Parathyroid adenoma (tissue), 2 donors: ENCODE data around the gene ROCK1.

ENCODE experiments used
- H2AFZ ChIP-seq: fragments of 300-600 bp; sonication (generic); one replicate; pipeline ENCODE4 v1.7.0; 2017; ENCODE audit warnings: antibody characterized with exemption, mild to moderate bottlenecking
- H3K27ac ChIP-seq: fragments of 300-600 bp; sonication (generic); one replicate; pipeline ENCODE4 v1.7.0; 2017
- H3K27me3 ChIP-seq: fragments of 300-600 bp; sonication (generic); one replicate; pipeline ENCODE4 v1.7.0; 2017; ENCODE audit warnings: low read length; ENCODE audit not compliant: control insufficient read depth, insufficient read depth
- H3K36me3 ChIP-seq: fragments of 300-600 bp; sonication (generic); one replicate; pipeline ENCODE4 v1.7.0; 2017; ENCODE audit warnings: low read length; ENCODE audit not compliant: control insufficient read depth, insufficient read depth
- H3K4me1 ChIP-seq: fragments of 300-600 bp; sonication (generic); one replicate; pipeline ENCODE4 v1.7.0; 2017; ENCODE audit warnings: control low read depth
- H3K4me2 ChIP-seq: fragments of 300-600 bp; sonication (generic); one replicate; pipeline ENCODE4 v1.7.0; 2017; ENCODE audit warnings: low read length
- H3K4me3 ChIP-seq: fragments of 300-600 bp; sonication (generic); one replicate; pipeline ENCODE4 v1.7.0; 2017; ENCODE audit warnings: low read depth, low read length
- H3K79me2 ChIP-seq: fragments of 300-600 bp; sonication (generic); one replicate; pipeline ENCODE4 v1.7.0; 2017; ENCODE audit warnings: control low read depth
- H3K9ac ChIP-seq: fragments of 300-600 bp; sonication (generic); one replicate; pipeline ENCODE4 v1.7.0; 2017; ENCODE audit warnings: mild to moderate bottlenecking
- H3K9me3 ChIP-seq: fragments of 300-600 bp; sonication (generic); one replicate; pipeline ENCODE4 v1.7.0; 2017; ENCODE audit warnings: low read length; ENCODE audit not compliant: control insufficient read depth
- TF ChIP-seq, protein P1 (sequence below): fragments of 300-600 bp; sonication (generic); IDR thresholded peaks from one replicate; pipeline ENCODE4 v1.7.0; 2017; ENCODE audit warnings: antibody characterized with exemption, mild to moderate bottlenecking
- donor health status: primary hyperparathyroidism.

Gene ROCK1

DNA sequence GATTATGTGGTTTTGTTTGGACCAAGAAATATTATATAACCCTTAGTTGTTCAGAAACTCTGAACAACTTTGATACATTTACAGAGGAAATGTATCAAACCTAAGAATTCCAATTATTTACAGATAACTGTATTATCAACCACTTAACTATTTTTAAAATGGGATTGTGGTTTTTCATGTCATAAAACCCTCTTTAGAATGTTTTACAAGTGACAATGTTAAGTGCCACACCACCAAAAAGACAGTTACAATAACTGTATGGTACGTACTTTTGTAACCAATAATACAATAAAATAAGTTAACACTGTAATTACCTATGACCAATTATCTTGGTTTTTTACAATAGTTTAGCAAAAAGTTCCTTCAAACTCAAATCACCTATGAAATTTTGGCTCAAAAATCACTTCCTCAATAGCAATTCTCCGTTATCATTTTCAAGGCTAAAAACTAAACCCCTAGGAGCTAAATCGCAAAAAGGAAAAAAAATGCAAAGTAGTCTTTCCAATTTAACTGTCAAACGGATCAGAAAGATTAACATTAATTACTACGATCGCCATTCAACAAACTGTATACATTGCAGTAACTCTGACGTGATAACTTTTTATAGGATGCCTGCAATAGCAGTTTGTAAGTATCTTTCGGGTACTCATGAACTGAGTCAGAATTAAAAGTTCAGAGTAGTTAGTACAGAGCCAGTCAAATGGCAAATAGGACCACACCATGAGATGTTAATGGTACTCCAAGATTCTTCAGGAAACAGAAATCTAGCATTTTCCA is 1.5 kb downstream of the ROCK1 start:
- TF ChIP-seq, protein P1, sequence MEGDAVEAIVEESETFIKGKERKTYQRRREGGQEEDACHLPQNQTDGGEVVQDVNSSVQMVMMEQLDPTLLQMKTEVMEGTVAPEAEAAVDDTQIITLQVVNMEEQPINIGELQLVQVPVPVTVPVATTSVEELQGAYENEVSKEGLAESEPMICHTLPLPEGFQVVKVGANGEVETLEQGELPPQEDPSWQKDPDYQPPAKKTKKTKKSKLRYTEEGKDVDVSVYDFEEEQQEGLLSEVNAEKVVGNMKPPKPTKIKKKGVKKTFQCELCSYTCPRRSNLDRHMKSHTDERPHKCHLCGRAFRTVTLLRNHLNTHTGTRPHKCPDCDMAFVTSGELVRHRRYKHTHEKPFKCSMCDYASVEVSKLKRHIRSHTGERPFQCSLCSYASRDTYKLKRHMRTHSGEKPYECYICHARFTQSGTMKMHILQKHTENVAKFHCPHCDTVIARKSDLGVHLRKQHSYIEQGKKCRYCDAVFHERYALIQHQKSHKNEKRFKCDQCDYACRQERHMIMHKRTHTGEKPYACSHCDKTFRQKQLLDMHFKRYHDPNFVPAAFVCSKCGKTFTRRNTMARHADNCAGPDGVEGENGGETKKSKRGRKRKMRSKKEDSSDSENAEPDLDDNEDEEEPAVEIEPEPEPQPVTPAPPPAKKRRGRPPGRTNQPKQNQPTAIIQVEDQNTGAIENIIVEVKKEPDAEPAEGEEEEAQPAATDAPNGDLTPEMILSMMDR: no peak
- H2AFZ ChIP-seq: peak overlapping the region; percentile 98
- H3K27ac ChIP-seq: no peak overlapping the region
- H3K9ac ChIP-seq: no peak overlapping the region
- H3K79me2 ChIP-seq: peaks cover 33% of the 10 kb centered on the region
- H3K4me2 ChIP-seq: peak overlapping the region; percentile 89
- no peaks in the 10 kb centered on the region for H3K9me3 ChIP-seq
- H3K36me3 ChIP-seq: no peaks in the 10 kb centered on the region
- peaks cover 10% of the 10 kb centered on the region for H3K4me1 ChIP-seq
- H3K4me3 ChIP-seq: peak overlapping the region; percentile 94
- no peaks in the 10 kb centered on the region for H3K27me3 ChIP-seq

DNA sequence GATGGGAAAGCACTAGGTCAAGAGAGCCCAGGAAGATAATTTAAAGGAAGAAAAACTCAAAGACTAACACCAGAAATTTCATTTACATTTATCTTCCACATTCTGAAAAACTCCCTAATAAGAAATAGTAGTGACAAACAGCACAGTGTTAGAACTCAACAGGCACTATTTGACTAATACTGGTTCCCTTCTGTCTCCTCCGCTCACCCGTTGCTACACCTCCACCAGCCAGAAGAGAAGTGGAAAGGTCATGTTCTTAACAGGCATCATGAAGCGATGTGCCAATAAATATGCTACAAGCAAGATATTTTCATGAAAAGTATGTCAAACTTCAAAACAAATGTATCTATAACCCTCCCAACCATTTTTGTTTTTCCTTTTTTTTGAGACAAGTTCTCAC is 5.7 kb downstream of the ROCK1 start:
- H3K9me3 ChIP-seq: no peaks in the 10 kb centered on the region
- no peak overlapping the region for H3K4me3 ChIP-seq
- no peaks in the 10 kb centered on the region for H3K36me3 ChIP-seq
- peaks cover 39% of the 10 kb centered on the region for H3K79me2 ChIP-seq
- H3K27me3 ChIP-seq: no peaks in the 10 kb centered on the region
- H3K27ac ChIP-seq: no peak overlapping the region
- H3K9ac ChIP-seq: no peak overlapping the region
- TF ChIP-seq, protein P1: no peak
- no peak overlapping the region for H3K4me2 ChIP-seq
- H3K4me1 ChIP-seq: peaks cover 10% of the 10 kb centered on the region
- no peak overlapping the region for H2AFZ ChIP-seq

DNA sequence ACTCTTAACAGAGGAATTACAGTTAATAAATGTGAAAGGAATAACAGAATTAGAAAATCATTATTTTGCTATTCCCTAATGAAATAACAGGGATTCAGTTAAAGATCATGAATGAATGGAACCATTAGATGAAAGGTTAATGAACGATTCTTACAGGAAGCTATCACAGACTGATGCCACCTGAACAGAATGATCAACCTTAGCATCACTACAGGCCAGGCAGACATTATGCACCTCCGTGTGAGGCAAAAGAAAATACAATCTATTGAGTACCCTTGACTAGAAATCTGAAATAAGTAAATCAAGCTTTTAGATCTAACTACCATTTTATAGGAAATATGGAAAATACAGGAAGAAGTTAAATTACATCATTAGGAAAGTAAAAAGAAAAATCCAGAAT is 10.4 kb downstream of the ROCK1 start:
- H3K27ac ChIP-seq: no peak overlapping the region
- H3K79me2 ChIP-seq: peaks cover 32% of the 10 kb centered on the region
- H3K27me3 ChIP-seq: no peaks in the 10 kb centered on the region
- H2AFZ ChIP-seq: no peak overlapping the region
- H3K4me3 ChIP-seq: no peak overlapping the region
- TF ChIP-seq, protein P1: no peak
- H3K9ac ChIP-seq: no peak overlapping the region
- H3K4me2 ChIP-seq: no peak overlapping the region
- peaks cover 3% of the 10 kb centered on the region for H3K4me1 ChIP-seq
- H3K9me3 ChIP-seq: no peaks in the 10 kb centered on the region
- H3K36me3 ChIP-seq: no peaks in the 10 kb centered on the region

DNA sequence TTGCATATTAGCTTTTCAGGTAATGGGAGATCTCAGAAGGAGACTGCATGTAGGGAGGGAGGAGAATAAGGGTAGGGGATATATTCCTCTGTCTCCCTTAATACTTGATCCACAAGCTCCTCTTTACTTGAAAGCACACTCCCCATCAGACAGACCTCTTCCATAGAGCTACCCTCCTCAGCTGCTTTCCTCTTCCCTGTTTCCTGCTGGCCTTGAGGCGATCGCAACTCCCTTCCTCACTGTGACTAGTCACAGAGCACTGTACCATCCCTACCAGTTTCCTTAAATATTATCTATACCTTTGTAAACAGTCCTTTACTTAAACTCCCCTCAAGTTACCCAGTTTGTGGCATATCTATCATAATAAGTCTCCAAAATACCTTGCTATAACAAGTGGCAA is 10.9 kb downstream of the ROCK1 start:
- no peak overlapping the region for H2AFZ ChIP-seq
- H3K27me3 ChIP-seq: no peaks in the 10 kb centered on the region
- no peaks in the 10 kb centered on the region for H3K9me3 ChIP-seq
- no peak overlapping the region for H3K27ac ChIP-seq
- H3K4me3 ChIP-seq: no peak overlapping the region
- TF ChIP-seq, protein P1: no peak
- no peak overlapping the region for H3K4me2 ChIP-seq
- H3K4me1 ChIP-seq: peaks cover 3% of the 10 kb centered on the region
- H3K9ac ChIP-seq: no peak overlapping the region
- no peaks in the 10 kb centered on the region for H3K36me3 ChIP-seq
- H3K79me2 ChIP-seq: peaks cover 33% of the 10 kb centered on the region

DNA sequence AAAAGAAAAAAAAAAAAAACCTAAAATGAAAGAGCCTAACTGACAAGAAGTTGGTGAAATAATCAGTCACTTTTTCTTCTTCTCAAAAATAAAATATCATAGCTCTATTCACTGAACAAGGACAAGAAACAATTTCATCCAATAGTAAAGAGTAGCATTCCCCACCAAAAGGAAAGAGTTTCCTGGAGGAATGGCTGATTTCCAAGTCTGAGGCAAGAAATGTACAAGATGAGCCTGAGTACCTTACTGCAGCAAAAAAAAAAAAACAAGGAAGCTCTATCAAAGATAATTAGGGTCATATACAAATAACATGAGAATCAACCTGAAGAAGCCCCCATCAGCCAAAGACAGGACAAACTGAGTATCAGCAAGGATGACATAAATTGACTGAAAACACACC is 11.5 kb downstream of the ROCK1 start:
- Histone ChIP-seq H3K4me2 (no peak overlapping the region), H3K4me1 (peaks cover 3% of the 10 kb centered on the region), H2AFZ (no peak overlapping the region), H3K79me2 (peaks cover 36% of the 10 kb centered on the region), H3K9ac (no peak overlapping the region), H3K27me3 (no peaks in the 10 kb centered on the region), H3K4me3 (no peak overlapping the region), H3K9me3 (no peaks in the 10 kb centered on the region), H3K36me3 (no peaks in the 10 kb centered on the region), H3K27ac (no peak overlapping the region)
- TF ChIP-seq, protein P1: no peak
